Measurements from ENCODE around the gene C2CD2L. TPM values are rescaled to one million over a fixed set of nuclear protein-coding genes. Genes with fewer than 3 reads are reported as not detected.

The C2CD2L gene
- total RNA-seq, 1 experiment from 2014 or later = 14.7 TPM

GRCh38 chr11:119094816-119095065, 12.4 kb upstream of the C2CD2L start:
- CTCF ChIA-PET = interaction anchor here (0.7 to 2.2 kb wide), 9 partner anchors 10 to 212 kb away, joined by 3 to 10 read pairs (median 3); partner anchors contain the start of genes C2CD2L, HINFP, HMBS and VPS11
- peak; percentile 72 to 96 for TF ChIP-seq CTCF (IDR thresholded peaks at IDR 0.05; ENCODE audit: insufficient read depth in 1 of 2, low read depth in 1 of 2, low read length in 1 of 2, severe bottlenecking in 1 of 2, unreplicated experiment in 1 of 2)

GRCh38 chr11:119095066-119095880, 11.9 kb upstream of the C2CD2L start:
- ChIA-PET POLR2A (interaction anchor here (0.6 to 2.9 kb wide), 15 partner anchors 10 to 189 kb away, joined by 3 to 47 read pairs (median 4); partner anchors contain the start of genes C2CD2L, CBL, HINFP and HMBS), CTCF (interaction anchor here (0.7 to 2.2 kb wide), 10 partner anchors 10 to 212 kb away, joined by 3 to 10 read pairs (median 3); partner anchors contain the start of genes C2CD2L, HINFP, HMBS and VPS11)
- Histone ChIP-seq H3K27me3 (replicated peaks; ENCODE audit: control insufficient read depth, insufficient read depth, low read length) (no peaks in the 10 kb centered on the region), H3K9me3 (no peaks in the 10 kb centered on the region), H3K4me1 (peaks cover 18% of the 10 kb centered on the region), H3K36me3 (ENCODE audit: control insufficient read depth, insufficient read depth, low read length) (peaks cover 9% of the 10 kb centered on the region), H3K4me3 (ENCODE audit: low read depth, low read length) (peak overlapping the region; percentile 95)
- H3K4me3 Mint-ChIP-seq (ENCODE audit: unreplicated experiment) = peak overlapping the region; percentile 92
- intact Hi-C loops (cut with micrococcal nuclease; ENCODE audit: unreplicated experiment) = loop anchor here (1.0 to 2.0 kb wide), 7 partner anchors 10 to 184 kb away; partner anchors contain the start of genes HINFP, HYOU1, RPS25 and TRAPPC4
- no peaks in the 10 kb centered on the region for H3K27me3 Mint-ChIP-seq (ENCODE audit: insufficient read depth, unreplicated experiment)
- H3K36me3 Mint-ChIP-seq (ENCODE audit: insufficient read depth, unreplicated experiment) = peaks cover 87% of the 10 kb centered on the region
- peak; percentile 14 to 32 for TF ChIP-seq CTCF (IDR thresholded peaks at IDR 0.05; ENCODE audit: insufficient read depth in 1 of 2, low read depth in 1 of 2, low read length in 1 of 2, severe bottlenecking in 1 of 2, unreplicated experiment in 1 of 2)
- BruUV-seq (replicated peaks) = TSS peak; percentile 62
- H3K9me3 Mint-ChIP-seq (ENCODE audit: unreplicated experiment) = no peaks in the 10 kb centered on the region
- H3K27ac Mint-ChIP-seq (ENCODE audit: unreplicated experiment) = peak overlapping the region; percentile 98
- peak; percentile 100 for DNase-seq
- H3K4me1 Mint-ChIP-seq (ENCODE audit: low read depth, unreplicated experiment) = peaks cover 19% of the 10 kb centered on the region

More at GRCh38 chr11:119094816-119095065, 12.4 kb upstream of the C2CD2L start:
- Histone ChIP-seq H3K4me3 (ENCODE audit: low read depth, low read length) (peak overlapping the region; percentile 95), H3K27me3 (replicated peaks; ENCODE audit: control insufficient read depth, insufficient read depth, low read length) (no peaks in the 10 kb centered on the region), H3K4me1 (peaks cover 15% of the 10 kb centered on the region), H3K9me3 (no peaks in the 10 kb centered on the region), H3K36me3 (ENCODE audit: control insufficient read depth, insufficient read depth, low read length) (peaks cover 9% of the 10 kb centered on the region)
- POLR2A ChIA-PET = interaction anchor here (0.6 to 2.9 kb wide), 10 partner anchors 10 to 190 kb away, joined by 3 to 47 read pairs (median 6); partner anchors contain the start of genes C2CD2L, CBL, HINFP and HMBS
- no TSS peak for BruUV-seq (replicated peaks)
- H3K27ac Mint-ChIP-seq (ENCODE audit: unreplicated experiment) = peak overlapping the region; percentile 98
- H3K36me3 Mint-ChIP-seq (ENCODE audit: insufficient read depth, unreplicated experiment) = peaks cover 87% of the 10 kb centered on the region
- peak overlapping the region; percentile 92 for H3K4me3 Mint-ChIP-seq (ENCODE audit: unreplicated experiment)
- no peaks in the 10 kb centered on the region for H3K9me3 Mint-ChIP-seq (ENCODE audit: unreplicated experiment)
- no peaks in the 10 kb centered on the region for H3K27me3 Mint-ChIP-seq (ENCODE audit: insufficient read depth, unreplicated experiment)
- DNase-seq = peak; percentile 91 to 93
- intact Hi-C loops (cut with micrococcal nuclease; ENCODE audit: unreplicated experiment) = loop anchor here (1.0 to 2.0 kb wide), 7 partner anchors 9 to 184 kb away; partner anchors contain the start of genes HINFP, HYOU1, RPS25 and TRAPPC4
- peaks cover 19% of the 10 kb centered on the region for H3K4me1 Mint-ChIP-seq (ENCODE audit: low read depth, unreplicated experiment)

GRCh38 chr11:119099711-119100110, 7.4 kb upstream of the C2CD2L start:
- Mint-ChIP-seq H3K4me3 (ENCODE audit: unreplicated experiment) (peak overlapping the region; percentile 85), H3K36me3 (ENCODE audit: insufficient read depth, unreplicated experiment) (peaks cover 72% of the 10 kb centered on the region), H3K9me3 (ENCODE audit: unreplicated experiment) (no peaks in the 10 kb centered on the region), H3K27me3 (ENCODE audit: insufficient read depth, unreplicated experiment) (no peaks in the 10 kb centered on the region), H3K27ac (ENCODE audit: unreplicated experiment) (peak overlapping the region; percentile 98), H3K4me1 (ENCODE audit: low read depth, unreplicated experiment) (peaks cover 28% of the 10 kb centered on the region)
- POLR2A ChIA-PET = no interaction called here
- no peaks in the 10 kb centered on the region for H3K27me3 ChIP-seq (replicated peaks; ENCODE audit: control insufficient read depth, insufficient read depth, low read length)
- CTCF ChIA-PET = interaction anchor here (0.9 kb wide), 1 partner anchor 111 kb away, joined by 3 read pairs; no protein-coding TSS in a partner anchor
- peaks cover 19% of the 10 kb centered on the region for H3K4me1 ChIP-seq
- no TSS peak for BruUV-seq (replicated peaks)
- DNase-seq = no peak
- H3K4me3 ChIP-seq (ENCODE audit: low read depth, low read length) = no peak overlapping the region
- intact Hi-C loops (cut with micrococcal nuclease; ENCODE audit: unreplicated experiment) = loop anchor here (1.0 kb wide), 1 partner anchor 32 kb away; the partner anchor contains the start of gene VPS11
- H3K36me3 ChIP-seq (ENCODE audit: control insufficient read depth, insufficient read depth, low read length) = peaks cover 3% of the 10 kb centered on the region; the same call in 1 of the 2 replicates
- no peaks in the 10 kb centered on the region for H3K9me3 ChIP-seq
- no peak for TF ChIP-seq CTCF (IDR thresholded peaks at IDR 0.05; ENCODE audit: insufficient read depth in 1 of 2, low read depth in 1 of 2, low read length in 1 of 2, severe bottlenecking in 1 of 2, unreplicated experiment in 1 of 2)
